HepG2 (cell line): ENCODE results near the gene CRAMP1.

Experiments
- CTCF ChIP-seq: sonication (generic); formaldehyde crosslinking; IDR thresholded peaks from 2 replicates; pipeline ENCODE4 v1.5.0; 2020; ENCODE audit warnings: mild to moderate bottlenecking, missing genetic modification reagents, moderate library complexity
- DPF2 ChIP-seq: sonication (generic); formaldehyde crosslinking; IDR thresholded peaks from 2 replicates; pipeline ENCODE4 v1.4.0; 2020; ENCODE audit warnings: mild to moderate bottlenecking, low read depth, missing genetic modification reagents, borderline replicate concordance
- FLYWCH1 ChIP-seq: sonication (generic); formaldehyde crosslinking; IDR thresholded peaks from 2 replicates; pipeline ENCODE4 v1.8.1; 2023; ENCODE audit warnings: mild to moderate bottlenecking, missing genetic modification reagents
- IRF2 ChIP-seq: IDR thresholded peaks from 2 replicates; pipeline ENCODE4 v1.6.1; 2018; ENCODE audit warnings: missing genetic modification reagents, missing compliant biosample characterization
- POLR2G ChIP-seq: fragments of 200-400 bp; formaldehyde crosslinking; IDR thresholded peaks from 2 replicates; pipeline ENCODE4 v1.6.1; 2018; ENCODE audit warnings: mild to moderate bottlenecking, low read depth, low read length, moderate library complexity
- TRIM24 ChIP-seq: sonication (generic); formaldehyde crosslinking; IDR thresholded peaks from 2 replicates; pipeline ENCODE4 v1.8.0; 2022; ENCODE audit warnings: mild to moderate bottlenecking, missing genetic modification reagents
- ZNF263 ChIP-seq: sonication (generic); formaldehyde crosslinking; IDR thresholded peaks from 2 replicates; pipeline ENCODE4 v1.4.0; 2020; ENCODE audit warnings: missing genetic modification reagents
- ZNF264 ChIP-seq: sonication (generic); formaldehyde crosslinking; IDR thresholded peaks from 2 replicates; pipeline ENCODE4 v1.4.0; 2020; ENCODE audit warnings: missing genetic modification reagents
- ZNF792 ChIP-seq: IDR thresholded peaks from 2 replicates; pipeline ENCODE4 v1.6.1; 2016

- TF ChIP-seq TRIM24, result no peak
- no peak for TF ChIP-seq IRF2 (CRISPR knock-in tag)
- no peak for TF ChIP-seq POLR2G
- no peak for TF ChIP-seq DPF2 (CRISPR knock-in tag)
- TF ChIP-seq FLYWCH1 (CRISPR knock-in tag), result no peak
- TF ChIP-seq CTCF (CRISPR knock-in tag), result no peak
- no peak for TF ChIP-seq ZNF264 (CRISPR knock-in tag)
- TF ChIP-seq ZNF792 (CRISPR knock-in tag), result no peak
- no peak for TF ChIP-seq ZNF263 (CRISPR knock-in tag)
Measured at GRCh38 chr16:1691276-1691675, 79.1 kb downstream of the CRAMP1 start.
